Stimulated activated CD8-positive, alpha-beta memory T cell treated with anti-CD3 and anti-CD28 coated beads, Interleukin-7, amount 100 ng/mL, for 4 hours (primary cell): ENCODE results near the gene SCGB3A2.

Source experiments
- DNase-seq, 2 donors: peaks; one replicate each; pipeline ENCODE4 v3.0.0-alpha.2; 2020; ENCODE audit warnings: low read depth in 2 of 2

The SCGB3A2 gene

GRCh38 chr5:147878066-147878759, at the start of gene SCGB3A2:
TSS of gene SCGB3A2 (plus strand) at chr5:147878711. CDS start at chr5:147878804, 93 bp downstream.
- DNase-seq: no peak

- no peak for DNase-seq
Observed at GRCh38 chr5:147830035-147830434, 48.5 kb upstream of the SCGB3A2 start.

GRCh38 chr5:147831465-147831864, 47.0 kb upstream of the SCGB3A2 start, which contains the start of gene SPINK1:
TSS of gene SPINK1 (minus strand) at chr5:147831671. CDS start at chr5:147831577, 94 bp downstream.
- DNase-seq: no peak

- DNase-seq: no peak
Observed at GRCh38 chr5:147832541-147832940, 46.0 kb upstream of the SCGB3A2 start.

- DNase-seq: no peak
Observed at GRCh38 chr5:147835386-147835798, 43.1 kb upstream of the SCGB3A2 start.

- DNase-seq: no peak
Observed at GRCh38 chr5:147836439-147836838, 42.1 kb upstream of the SCGB3A2 start.

DNA sequence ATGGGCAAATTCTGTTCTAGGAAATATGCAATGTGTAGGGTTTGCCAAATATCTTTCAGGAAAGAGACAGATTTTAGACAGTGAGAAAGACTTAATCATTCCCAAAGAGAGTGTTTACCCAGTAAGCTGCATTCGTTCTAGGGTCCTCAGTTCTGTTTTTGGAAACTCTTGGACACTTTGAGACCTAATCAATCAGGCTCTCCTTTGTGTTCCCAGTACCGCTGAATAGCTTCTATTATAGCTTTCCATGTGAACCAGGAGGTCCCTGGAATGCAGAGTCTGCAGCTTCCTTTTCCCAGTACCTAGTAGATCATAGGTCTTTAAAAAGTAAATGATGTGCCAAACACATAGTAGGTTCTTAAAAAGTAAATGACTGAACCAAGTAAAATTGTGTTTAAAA, 35.6 kb upstream of the SCGB3A2 start:
- DNase-seq: no peak

DNA sequence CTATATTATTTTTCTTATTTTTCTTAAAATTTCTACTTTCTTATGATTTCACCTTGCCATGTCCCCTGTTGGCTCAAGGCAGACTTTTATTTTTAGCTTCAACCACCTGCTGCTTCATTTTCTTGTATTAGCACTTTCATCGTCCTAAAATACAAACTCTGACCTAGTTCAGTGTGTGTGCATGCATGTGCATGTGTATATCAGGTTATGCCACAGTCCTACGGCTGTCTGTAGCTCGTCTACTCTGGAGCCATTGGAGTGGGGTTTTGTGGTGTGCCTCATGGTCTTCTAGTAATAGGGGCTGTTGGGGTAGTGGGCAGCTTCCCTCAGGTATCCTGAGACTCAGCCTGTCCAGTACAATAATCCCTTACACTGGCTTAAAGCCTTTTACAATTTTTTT, 33.7 kb upstream of the SCGB3A2 start:
- DNase-seq: no peak

- no peak for DNase-seq
Observed at GRCh38 chr5:147845618-147846017, 32.9 kb upstream of the SCGB3A2 start.

DNA sequence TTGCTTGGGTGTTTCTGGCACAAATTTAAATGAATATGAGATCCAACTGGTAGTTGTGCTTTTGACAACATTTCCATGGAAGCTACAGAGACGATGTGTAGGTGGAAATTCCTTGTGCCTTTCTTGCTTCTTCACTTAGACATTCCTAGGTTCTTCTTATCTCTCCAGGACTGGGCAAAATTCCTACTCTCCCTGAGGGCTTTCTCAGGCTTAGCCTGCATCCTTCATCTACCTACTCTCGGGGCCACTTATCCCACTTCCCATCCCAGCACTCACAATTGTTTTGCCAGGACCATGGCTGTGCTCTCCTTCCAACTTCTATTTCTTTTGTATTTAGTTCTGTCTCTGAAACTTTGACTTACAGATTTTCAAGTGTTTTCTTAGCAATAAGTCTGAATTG, 29.3 kb upstream of the SCGB3A2 start:
- no peak for DNase-seq

- DNase-seq: no peak
Observed at GRCh38 chr5:147851578-147851977, 26.9 kb upstream of the SCGB3A2 start.

GRCh38 chr5:147852365-147852764, 26.1 kb upstream of the SCGB3A2 start:
- no peak for DNase-seq

DNA sequence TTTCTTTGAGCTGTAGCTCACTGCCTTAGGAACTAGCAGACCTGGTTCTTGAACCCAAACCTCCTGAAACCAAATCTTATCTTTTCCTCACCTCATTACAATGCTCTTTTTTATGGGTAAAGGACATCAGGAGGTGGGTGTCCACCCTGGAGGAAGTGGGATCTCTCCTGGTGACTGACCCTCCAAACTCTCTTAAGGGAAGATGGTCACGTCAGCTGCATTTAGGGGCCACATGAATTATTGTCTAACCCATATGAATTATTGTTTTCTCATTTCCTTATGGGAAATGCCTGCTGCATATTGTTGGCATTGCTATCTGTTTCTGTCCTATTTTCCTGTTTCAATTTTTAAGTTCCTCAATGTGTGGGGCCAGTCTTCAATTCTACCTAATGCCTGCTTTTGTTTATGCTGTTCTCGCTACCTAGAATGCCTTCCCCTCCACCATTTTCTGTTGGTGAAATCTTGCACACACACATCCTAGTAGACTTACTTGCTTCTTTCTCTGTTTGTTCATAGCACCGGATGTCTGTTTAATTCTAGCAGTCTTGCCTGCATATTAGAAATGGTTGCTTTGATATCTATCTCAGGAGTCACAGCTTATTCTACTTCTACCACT, 25.0 kb upstream of the SCGB3A2 start:
- no peak for DNase-seq

- DNase-seq: no peak
Observed at GRCh38 chr5:147854331-147854730, 24.2 kb upstream of the SCGB3A2 start.

- DNase-seq: no peak
Observed at GRCh38 chr5:147854894-147855773, 23.4 kb upstream of the SCGB3A2 start.

- no peak for DNase-seq
Observed at GRCh38 chr5:147855774-147856069, 22.8 kb upstream of the SCGB3A2 start.

DNA sequence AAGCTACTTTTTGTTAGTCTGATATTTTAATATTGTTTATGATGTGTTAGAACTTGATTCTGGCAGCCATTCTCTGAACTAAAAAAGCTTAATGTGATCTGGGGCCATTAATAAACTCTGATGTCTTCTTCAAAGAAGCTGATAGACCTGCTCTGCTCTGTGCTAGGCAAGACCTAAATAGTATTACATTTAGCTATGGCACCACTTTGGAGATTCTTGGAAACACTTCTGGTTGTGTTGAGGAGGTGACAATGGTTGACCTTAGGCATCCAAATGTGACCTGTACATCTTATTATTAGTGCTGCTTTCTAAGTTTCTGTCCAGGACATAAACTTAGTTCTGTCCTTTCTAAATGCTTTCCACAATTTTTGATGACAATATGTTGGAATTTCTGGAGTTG, 21.7 kb upstream of the SCGB3A2 start:
- no peak for DNase-seq

DNA sequence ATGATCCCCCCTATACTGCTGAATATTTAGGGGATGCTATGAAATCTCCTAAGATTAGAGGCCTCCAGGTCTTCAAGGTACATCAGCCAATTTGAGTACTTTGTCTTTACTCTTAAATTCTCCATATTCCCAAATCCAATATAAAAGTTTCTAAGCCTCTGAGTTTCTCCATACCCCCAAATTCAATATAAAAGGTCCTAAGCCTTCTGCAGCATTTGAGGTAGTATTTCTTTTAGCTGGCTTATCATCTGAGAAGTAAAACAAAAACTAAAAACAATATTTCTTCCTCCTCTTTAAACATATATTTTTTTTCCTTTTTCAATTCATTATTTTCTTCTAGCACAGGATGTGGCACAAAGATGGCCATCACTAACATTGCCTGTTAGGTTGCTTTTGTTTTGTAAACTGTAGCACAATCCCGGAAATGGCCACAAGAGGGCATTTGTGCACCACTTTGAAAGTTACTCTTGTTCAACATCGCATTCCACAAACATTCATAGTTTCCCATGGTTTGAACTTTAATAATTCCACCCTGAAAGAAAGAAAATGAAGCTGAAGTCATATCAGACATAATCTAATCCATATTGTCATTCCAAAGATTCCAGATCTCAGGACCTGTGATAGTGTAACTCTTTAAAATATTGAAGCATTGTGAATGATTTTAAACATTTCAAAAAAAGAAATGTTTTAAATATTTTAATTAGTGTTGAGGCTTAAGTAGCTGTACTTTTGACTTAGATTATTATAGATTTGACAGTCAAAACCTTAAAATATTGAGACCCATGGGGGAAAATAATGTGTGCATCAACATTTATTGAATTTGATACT, 21.0 kb upstream of the SCGB3A2 start:
- peak; percentile 2 to 9 for DNase-seq

DNA sequence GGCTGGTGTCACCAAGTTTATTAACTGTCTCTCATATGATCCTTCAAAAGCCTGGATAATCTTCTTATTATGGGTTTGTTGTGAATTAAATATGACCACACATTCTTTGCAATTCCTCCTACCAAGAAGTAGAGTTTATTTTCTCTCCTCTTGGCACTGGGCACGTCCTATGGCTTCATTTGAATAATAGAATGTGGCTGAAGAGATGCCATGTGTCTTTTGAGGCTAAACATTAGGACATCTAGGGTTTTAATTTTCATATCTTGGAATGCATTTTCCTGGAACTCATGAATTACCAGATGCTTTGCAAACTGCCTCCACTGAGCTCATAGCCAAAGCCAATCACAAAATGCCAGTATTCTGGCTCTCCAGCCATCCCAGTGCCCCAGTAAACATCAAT, 19.9 kb upstream of the SCGB3A2 start:
- no peak for DNase-seq

GRCh38 chr5:147859962-147860640, 18.4 kb upstream of the SCGB3A2 start:
- no peak for DNase-seq

DNA sequence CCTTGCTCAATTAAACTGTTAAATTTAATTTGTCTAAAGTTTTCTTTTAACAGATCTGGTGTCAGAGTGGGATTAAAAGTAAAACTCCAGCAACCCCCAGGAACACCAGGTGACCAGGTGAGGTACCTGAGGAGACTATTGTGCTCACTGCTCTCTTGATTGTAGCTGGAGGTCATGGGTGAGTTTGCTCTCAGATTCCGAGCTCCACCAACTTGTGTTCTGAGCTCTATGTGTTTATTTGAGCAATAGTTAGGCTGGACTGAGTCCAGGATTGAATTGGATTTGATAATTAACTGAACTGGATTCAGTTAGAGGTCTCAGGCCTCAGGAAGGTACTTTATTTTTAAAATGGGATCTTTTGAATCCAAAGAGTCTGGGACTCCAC, 17.9 kb upstream of the SCGB3A2 start:
- DNase-seq: no peak
